GM19372 (cell line): ENCODE measurements around the gene LIN7A.
"Not testable (repeated sequence)": the region's sequence is repeated elsewhere in the genome, so short reads cannot be mapped to it uniquely, and the experiment has no call there.

Source experiments
- ATAC-seq: cut with Tn5 transposase; IDR thresholded peaks from one replicate; pipeline ENCODE4 v1.9.1; 2021; ENCODE audit warnings: mild to moderate bottlenecking, low read depth, moderate library complexity; ENCODE audit not compliant: unreplicated experiment

Gene LIN7A

GRCh38 chr12:80815351-80815750 is 122.4 kb downstream of the LIN7A start:
- no peak for ATAC-seq

- no peak for ATAC-seq
These were observed 123.3 kb downstream of the LIN7A start for GRCh38 chr12:80814453-80814852.

GRCh38 chr12:80813820-80814219 is 123.9 kb downstream of the LIN7A start:
- no peak for ATAC-seq

GRCh38 chr12:80811957-80812708 is 125.6 kb downstream of the LIN7A start:
- ATAC-seq = no peak

- no peak for ATAC-seq
These were observed 126.9 kb downstream of the LIN7A start for GRCh38 chr12:80810874-80811273.

- ATAC-seq = peak; percentile 66
These were observed 130.0 kb downstream of the LIN7A start for GRCh38 chr12:80807640-80808288.

GRCh38 chr12:80805106-80805505 is 132.6 kb downstream of the LIN7A start:
- ATAC-seq = no peak

GRCh38 chr12:80802652-80803400 is 134.9 kb downstream of the LIN7A start:
- peak; percentile 75 for ATAC-seq

- no peak for ATAC-seq
These were observed 139.5 kb downstream of the LIN7A start for GRCh38 chr12:80798281-80798680.

GRCh38 chr12:80794551-80794950 is 143.2 kb downstream of the LIN7A start:
- no peak for ATAC-seq

GRCh38 chr12:80792861-80793260 is 144.9 kb downstream of the LIN7A start:
- ATAC-seq = no peak

GRCh38 chr12:80791863-80792262 is 145.9 kb downstream of the LIN7A start:
- no peak for ATAC-seq

GRCh38 chr12:80788407-80788806 is 149.3 kb downstream of the LIN7A start:
- ATAC-seq = not testable (repeated sequence)

GRCh38 chr12:80782963-80783470 is 154.7 kb downstream of the LIN7A start:
- ATAC-seq = not testable (repeated sequence)

GRCh38 chr12:80781313-80781712 is 156.4 kb downstream of the LIN7A start:
- ATAC-seq = no peak

- no peak for ATAC-seq
These were observed 157.0 kb downstream of the LIN7A start for GRCh38 chr12:80780746-80781145.

- ATAC-seq = peak; percentile 95
These were observed 159.7 kb downstream of the LIN7A start for GRCh38 chr12:80778005-80778541.

- ATAC-seq = no peak
These were observed 160.1 kb downstream of the LIN7A start for GRCh38 chr12:80777587-80777986.

GRCh38 chr12:80776706-80777105 is 161.0 kb downstream of the LIN7A start:
- no peak for ATAC-seq

- ATAC-seq = no peak
These were observed 166.8 kb downstream of the LIN7A start for GRCh38 chr12:80770958-80771357.
